Esophagus (tissue), 2 donors: ENCODE results near the gene KCNMA1. TPM values are rescaled to one million over a fixed set of nuclear protein-coding genes. Genes with fewer than 3 reads are reported as not detected.
A peak's percentile ranks its signal among the peaks of the same experiment; 100 is the strongest.

Experiments
- H3K27ac ChIP-seq, 2 donors: one replicate each; pipeline ENCODE4 v1.5.1; 2013; ENCODE audit warnings: low read depth in 2 of 2, mild to moderate bottlenecking in 2 of 2, inconsistent platforms in 1 of 2, low read length in 1 of 2, moderate library complexity in 1 of 2
- H3K27me3 ChIP-seq, 2 donors: one replicate each; pipeline ENCODE4 v1.6.1; 2013; ENCODE audit warnings: low read length in 2 of 2, control low read depth in 1 of 2, mild to moderate bottlenecking in 1 of 2; ENCODE audit not compliant: insufficient read depth in 2 of 2, control insufficient read depth in 1 of 2
- H3K36me3 ChIP-seq, 2 donors: one replicate each; pipeline ENCODE4 v1.6.1; 2013; ENCODE audit warnings: low read length in 1 of 2; ENCODE audit not compliant: control insufficient read depth in 2 of 2, insufficient read depth in 2 of 2
- H3K4me1 ChIP-seq, 2 donors: one replicate each; pipeline ENCODE4 v1.6.1; 2013; ENCODE audit warnings: low read length in 1 of 2; ENCODE audit not compliant: control insufficient read depth in 2 of 2, insufficient read depth in 2 of 2
- H3K4me3 ChIP-seq, 2 donors: one replicate each; pipeline ENCODE4 v1.5.1; 2013; ENCODE audit warnings: low read length in 2 of 2, mild to moderate bottlenecking in 2 of 2, low read depth in 1 of 2, moderate library complexity in 1 of 2
- H3K9me3 ChIP-seq, 2 donors: one replicate each; pipeline ENCODE4 v1.6.1; 2013; ENCODE audit warnings: mild to moderate bottlenecking in 2 of 2, low read depth in 1 of 2, low read length in 1 of 2, moderate library complexity in 1 of 2; ENCODE audit not compliant: control insufficient read depth in 2 of 2, insufficient read depth in 1 of 2
- WGBS, 2 donors: extraction: QIAGEN DNeasy Blood & Tissue Kit; methylation state at CpG; one replicate each; pipeline ENCODE4 v1.1.7; 2013; 5-methylcytosine and 5-hydroxymethylcytosine counted together
- polyA plus RNA-seq, 2 donors: library from polyadenylated mRNA; stranded (reverse); fragments of 200-250 nt; gene quantifications; one replicate each; pipeline ENCODE4 v1.2.3, GENCODE V29; 2013
- donor health status: healthy with polysubstance abuse.
- donor health status: Bipolar disorder and iron deficiency.

KCNMA1 gene
- polyA plus RNA-seq, 2 donors: 8.4 to 11.2 TPM

DNA sequence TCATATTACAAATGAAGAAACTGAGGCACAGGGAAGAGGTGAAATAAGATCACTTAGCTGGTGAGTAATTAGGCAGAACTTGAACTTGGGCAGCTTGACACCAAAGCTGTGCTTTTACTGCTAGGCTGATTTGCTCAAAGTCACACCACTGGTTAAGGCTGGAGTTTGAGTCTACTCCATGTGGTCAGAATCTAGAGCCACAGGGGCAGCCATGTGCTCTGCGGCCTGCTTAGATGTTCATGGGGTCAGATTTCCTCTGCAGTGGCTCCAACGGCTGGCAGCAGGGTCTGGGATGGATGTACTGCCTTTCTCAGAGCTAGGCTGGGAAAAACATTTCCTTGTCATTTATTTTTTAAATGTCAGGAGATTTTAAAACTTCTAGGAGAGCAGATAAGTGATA lies 417.5 kb downstream of the KCNMA1 start:
- Histone ChIP-seq H3K27me3 (no peaks in the 10 kb centered on the region), H3K4me1 (no peaks in the 10 kb centered on the region), H3K9me3 (no peaks in the 10 kb centered on the region), H3K36me3 (no peaks in the 10 kb centered on the region), H3K4me3 (no peak overlapping the region), H3K27ac (no peak overlapping the region)
- WGBS, 2 donors: 68 to 80% methylated on average over 2 of the region's 2 CpGs

GRCh38 chr10:77219046-77219445 lies 418.6 kb downstream of the KCNMA1 start:
- no peaks in the 10 kb centered on the region for H3K36me3 ChIP-seq
- no peaks in the 10 kb centered on the region for H3K9me3 ChIP-seq
- H3K27me3 ChIP-seq: no peaks in the 10 kb centered on the region
- H3K4me3 ChIP-seq: no peak overlapping the region
- WGBS, 2 donors: 89 to 91% methylated on average over 6 of the region's 6 CpGs
- H3K27ac ChIP-seq: no peak overlapping the region
- no peaks in the 10 kb centered on the region for H3K4me1 ChIP-seq

- Histone ChIP-seq H3K27me3 (no peaks in the 10 kb centered on the region), H3K27ac (no peak overlapping the region), H3K36me3 (no peaks in the 10 kb centered on the region), H3K4me1 (peaks cover 0 to 5% of the 10 kb centered on the region in 2 donors), H3K9me3 (no peaks in the 10 kb centered on the region), H3K4me3 (no peak overlapping the region)
- 76 to 78% methylated on average over 1 of the region's 1 CpG for WGBS, 2 donors
Measured at GRCh38 chr10:77214799-77215198, 422.8 kb downstream of the KCNMA1 start.

GRCh38 chr10:77212632-77213031 lies 425.0 kb downstream of the KCNMA1 start:
- peaks cover 0 to 5% of the 10 kb centered on the region in 2 donors for H3K4me1 ChIP-seq
- no peaks in the 10 kb centered on the region for H3K36me3 ChIP-seq
- H3K27me3 ChIP-seq: no peaks in the 10 kb centered on the region
- H3K9me3 ChIP-seq: no peaks in the 10 kb centered on the region
- WGBS, 2 donors: 81 to 85% methylated on average over 5 of the region's 5 CpGs
- no peak overlapping the region for H3K27ac ChIP-seq
- H3K4me3 ChIP-seq: no peak overlapping the region

- no peaks in the 10 kb centered on the region for H3K36me3 ChIP-seq
- H3K27ac ChIP-seq: no peak overlapping the region
- no peak overlapping the region for H3K4me3 ChIP-seq
- H3K4me1 ChIP-seq: peaks cover 0 to 5% of the 10 kb centered on the region in 2 donors
- H3K9me3 ChIP-seq: no peaks in the 10 kb centered on the region
- H3K27me3 ChIP-seq: no peaks in the 10 kb centered on the region
Measured at GRCh38 chr10:77210645-77211044, 427.0 kb downstream of the KCNMA1 start.

DNA sequence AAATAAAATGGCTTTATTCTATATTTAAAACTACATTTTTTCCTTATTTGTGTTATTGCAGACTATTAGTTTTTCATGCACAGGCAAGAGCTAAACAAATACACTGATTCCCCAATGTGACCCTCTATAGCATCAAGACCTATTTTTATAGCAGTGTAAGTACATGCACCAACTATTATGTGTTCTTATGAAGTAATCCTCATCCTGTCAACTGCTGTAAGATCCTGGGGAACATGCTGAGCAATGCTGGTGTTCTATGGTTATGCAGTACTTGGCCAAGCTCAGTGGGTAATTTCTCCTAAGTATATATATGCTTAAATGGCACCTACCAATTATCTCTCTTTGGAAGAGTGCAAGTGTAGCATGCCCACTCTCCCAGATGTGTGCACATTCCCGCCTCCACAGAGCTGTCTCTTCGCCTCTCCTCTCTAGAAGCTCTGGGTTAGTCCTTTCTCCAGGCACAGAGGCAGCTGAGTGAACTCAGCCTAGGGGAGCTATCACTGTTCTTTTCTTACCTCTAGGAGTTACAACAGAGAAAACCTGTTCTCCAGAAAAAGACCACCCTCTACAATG lies 428.8 kb downstream of the KCNMA1 start:
- H3K27ac ChIP-seq: no peak overlapping the region
- no peak overlapping the region for H3K4me3 ChIP-seq
- H3K27me3 ChIP-seq: no peaks in the 10 kb centered on the region
- peaks cover 0 to 3% of the 10 kb centered on the region in 2 donors for H3K4me1 ChIP-seq
- H3K9me3 ChIP-seq: peaks cover 0 to 2% of the 10 kb centered on the region in 2 donors
- WGBS, 2 donors: 91 to 94% methylated on average over 2 of the region's 2 CpGs
- H3K36me3 ChIP-seq: no peaks in the 10 kb centered on the region

GRCh38 chr10:77207828-77208185 lies 429.8 kb downstream of the KCNMA1 start:
- Histone ChIP-seq H3K4me3 (no peak overlapping the region), H3K36me3 (no peaks in the 10 kb centered on the region), H3K4me1 (no peaks in the 10 kb centered on the region), H3K27me3 (no peaks in the 10 kb centered on the region), H3K9me3 (peaks cover 0 to 2% of the 10 kb centered on the region in 2 donors), H3K27ac (no peak overlapping the region)
- WGBS, 2 donors: 72 to 85% methylated on average over 5 of the region's 5 CpGs

- 58 to 66% methylated on average over 4 of the region's 4 CpGs for WGBS, 2 donors
- H3K27me3 ChIP-seq: no peaks in the 10 kb centered on the region
- no peak overlapping the region for H3K4me3 ChIP-seq
- H3K27ac ChIP-seq: peak overlapping the region in 1 of 2 donors; percentile 13
- H3K4me1 ChIP-seq: no peaks in the 10 kb centered on the region
- H3K9me3 ChIP-seq: peaks cover 0 to 2% of the 10 kb centered on the region in 2 donors
- no peaks in the 10 kb centered on the region for H3K36me3 ChIP-seq
Measured at GRCh38 chr10:77207182-77207827, 430.3 kb downstream of the KCNMA1 start.

DNA sequence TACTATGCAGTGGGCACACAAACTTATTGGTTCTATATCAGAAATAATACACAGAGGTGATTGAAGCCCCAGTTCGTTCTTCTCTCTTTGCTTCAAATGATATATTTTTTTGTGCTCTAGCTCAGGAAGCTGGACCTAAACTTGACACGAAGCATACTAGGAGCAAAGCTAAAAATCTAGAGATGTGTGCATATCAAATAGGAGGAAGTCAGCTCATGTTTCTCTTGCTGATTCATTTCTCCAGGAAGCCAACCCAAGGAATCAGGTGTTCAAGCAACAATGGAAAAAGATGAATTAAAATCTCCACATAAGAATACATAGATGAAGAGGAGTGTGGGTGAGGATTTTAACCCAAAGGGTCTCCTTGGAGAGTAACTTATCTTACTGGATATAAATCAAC lies 432.5 kb downstream of the KCNMA1 start:
- Histone ChIP-seq H3K36me3 (no peaks in the 10 kb centered on the region), H3K4me1 (no peaks in the 10 kb centered on the region), H3K4me3 (no peak overlapping the region), H3K9me3 (peaks cover 0 to 2% of the 10 kb centered on the region in 2 donors), H3K27ac (no peak overlapping the region), H3K27me3 (no peaks in the 10 kb centered on the region)
- 77 to 80% methylated on average over 2 of the region's 2 CpGs for WGBS, 2 donors

DNA sequence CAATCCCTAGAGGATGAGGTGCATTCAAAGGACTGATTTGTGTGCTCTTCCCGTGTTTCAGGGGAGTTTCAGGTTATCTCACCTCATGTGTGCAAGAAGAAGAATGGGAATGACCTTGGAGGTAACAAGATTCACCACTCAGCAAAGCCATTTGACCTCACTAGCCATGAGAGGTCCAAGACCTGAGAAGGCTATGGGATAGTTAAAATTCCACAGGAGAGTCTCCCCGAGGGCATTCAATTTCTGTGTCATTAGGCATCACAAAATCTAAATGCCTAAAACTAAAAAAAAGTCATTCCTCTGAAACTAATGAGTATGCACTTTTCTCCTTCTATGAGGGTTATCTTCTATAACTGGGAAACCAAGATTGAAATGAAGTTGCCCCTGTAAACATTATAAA lies 433.4 kb downstream of the KCNMA1 start:
- Histone ChIP-seq H3K27me3 (no peaks in the 10 kb centered on the region), H3K4me1 (no peaks in the 10 kb centered on the region), H3K9me3 (peaks cover 0 to 2% of the 10 kb centered on the region in 2 donors), H3K27ac (no peak overlapping the region), H3K4me3 (no peak overlapping the region), H3K36me3 (no peaks in the 10 kb centered on the region)
- 59 to 73% methylated on average over 2 of the region's 2 CpGs for WGBS, 2 donors
